H1 (cell line): ENCODE results near the gene GRIK1. TPM values are rescaled to one million over a fixed set of nuclear protein-coding genes. Genes with fewer than 3 reads are reported as not detected.

ENCODE experiments used
- BRCA1 ChIP-seq: IDR thresholded peaks from 2 replicates; pipeline ENCODE4 v1.6.1; 2012; ENCODE audit warnings: low read depth, low read length, improper control_type of control experiment
- EP300 ChIP-seq, 2 experiments: IDR thresholded peaks; 1 replicate in 1 of 2; 2 replicates in 1 of 2; pipeline ENCODE4 v1.6.1; 2011 to 2012; ENCODE audit warnings: low read depth in 2 of 2, low read length in 2 of 2, mild to moderate bottlenecking in 2 of 2, borderline replicate concordance in 1 of 2, inconsistent platforms in 1 of 2, moderate library complexity in 1 of 2
- EZH2 ChIP-seq: fragments of 200-600 bp; sonication (generic); IDR thresholded peaks from 2 replicates; pipeline ENCODE4 v1.7.1; 2012; ENCODE audit warnings: low read depth, mild to moderate bottlenecking, moderate library complexity, low read length, inconsistent platforms; ENCODE audit not compliant: severe bottlenecking
- JUND ChIP-seq: IDR thresholded peaks from 2 replicates; pipeline ENCODE4 v1.6.1; 2011; ENCODE audit warnings: mild to moderate bottlenecking, improper control_type of control experiment, low read length
- SIN3A ChIP-seq, 2 experiments: IDR thresholded peaks in 1 of 2; conservative IDR thresholded peaks in 1 of 2; 2 replicates each; pipeline ENCODE4 v1.6.1; 2011 to 2012; ENCODE audit warnings: low read length in 2 of 2, improper control_type of control experiment in 1 of 2, low read depth in 1 of 2, mild to moderate bottlenecking in 1 of 2
- SP2 ChIP-seq: IDR thresholded peaks from 2 replicates; pipeline ENCODE4 v1.6.1; 2012; ENCODE audit warnings: mild to moderate bottlenecking, low read length, inconsistent platforms
- polyA plus RNA-seq, 7 experiments: library from polyadenylated mRNA; depleted of rRNA in 3 of 7; stranded (reverse) in 5 of 7; unstranded in 2 of 7; fragments of >200 nt in 5 of 7; fragments of 200-250 nt in 2 of 7; gene quantifications; 1 replicate in 5 of 7; 2 replicates in 1 of 7; 4 replicates in 1 of 7; pipeline versions ENCODE4 v1.2.1 to v1.2.3, GENCODE V29; 2011 to 2013; ENCODE audit warnings: missing spikeins in 2 of 7, mixed read lengths in 2 of 7
- total RNA-seq: library from RNA; stranded (reverse); fragmentation: NEBNext Ultra II Directional; extraction: Animal tissue kit (Norgen Biotek cat#: 25700); gene quantifications from 2 replicates; pipeline ENCODE4 v1.2.1, GENCODE V29; 2021
- TF ChIP-seq, protein P1 (sequence below): IDR thresholded peaks from 2 replicates; pipeline ENCODE4 v1.6.1; 2011; ENCODE audit warnings: low read depth, mild to moderate bottlenecking, low read length; ENCODE audit not compliant: insufficient read depth
- TF ChIP-seq, protein P2 (sequence below), 3 experiments: IDR thresholded peaks; 1 replicate in 2 of 3; 2 replicates in 1 of 3; pipeline versions ENCODE4 v1.5.1 to v1.6.1; 2011; ENCODE audit warnings: low read length in 3 of 3, mild to moderate bottlenecking in 3 of 3, inconsistent platforms in 2 of 3, low read depth in 1 of 3, moderate library complexity in 1 of 3; ENCODE audit not compliant: insufficient read depth in 1 of 3; ENCODE audit errors: control extremely low read depth in 1 of 3

GRIK1 gene
- total and polyA plus RNA-seq, 2 of the 8 experiments (the other 6 are each of a cell fraction or from before 2014, with no cell fraction given) = 0.11 to 0.32 TPM

DNA sequence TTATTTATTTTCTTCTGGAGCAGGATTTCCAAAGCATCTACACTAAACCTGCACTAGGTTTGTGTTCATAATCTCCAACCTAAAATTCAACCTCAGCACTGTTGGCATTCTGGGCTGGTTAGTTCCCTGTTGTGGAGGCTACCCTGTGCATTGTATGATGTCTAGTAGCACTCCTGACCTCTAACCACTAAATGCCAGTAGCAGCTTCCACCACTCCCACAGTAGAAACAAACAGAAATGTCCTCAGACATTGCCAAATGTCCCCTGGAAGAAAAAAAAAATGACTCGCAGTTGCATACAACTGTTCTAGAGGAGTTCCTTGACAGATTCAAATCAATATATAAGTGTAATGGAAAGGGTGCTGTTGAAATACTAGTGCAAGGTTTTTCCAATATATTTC is 18.9 kb downstream of the GRIK1 start (continued):
- TF ChIP-seq, protein P1, sequence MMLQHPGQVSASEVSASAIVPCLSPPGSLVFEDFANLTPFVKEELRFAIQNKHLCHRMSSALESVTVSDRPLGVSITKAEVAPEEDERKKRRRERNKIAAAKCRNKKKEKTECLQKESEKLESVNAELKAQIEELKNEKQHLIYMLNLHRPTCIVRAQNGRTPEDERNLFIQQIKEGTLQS = no peak
- TF ChIP-seq SIN3A (conservative IDR thresholded peaks at IDR 0.05 in 1 of 2, IDR thresholded peaks at IDR 0.05 in 1 of 2; ENCODE audit: low read depth in 1 of 2, low read length in 2 of 2) (no peak), EP300 (IDR thresholded peaks at IDR 0.05; ENCODE audit: borderline replicate concordance in 1 of 2, low read depth in 2 of 2, low read length in 2 of 2) (no peak), SP2 (no peak), EZH2 (no peak), JUND (no peak), BRCA1 (no peak)
- TF ChIP-seq, protein P2, sequence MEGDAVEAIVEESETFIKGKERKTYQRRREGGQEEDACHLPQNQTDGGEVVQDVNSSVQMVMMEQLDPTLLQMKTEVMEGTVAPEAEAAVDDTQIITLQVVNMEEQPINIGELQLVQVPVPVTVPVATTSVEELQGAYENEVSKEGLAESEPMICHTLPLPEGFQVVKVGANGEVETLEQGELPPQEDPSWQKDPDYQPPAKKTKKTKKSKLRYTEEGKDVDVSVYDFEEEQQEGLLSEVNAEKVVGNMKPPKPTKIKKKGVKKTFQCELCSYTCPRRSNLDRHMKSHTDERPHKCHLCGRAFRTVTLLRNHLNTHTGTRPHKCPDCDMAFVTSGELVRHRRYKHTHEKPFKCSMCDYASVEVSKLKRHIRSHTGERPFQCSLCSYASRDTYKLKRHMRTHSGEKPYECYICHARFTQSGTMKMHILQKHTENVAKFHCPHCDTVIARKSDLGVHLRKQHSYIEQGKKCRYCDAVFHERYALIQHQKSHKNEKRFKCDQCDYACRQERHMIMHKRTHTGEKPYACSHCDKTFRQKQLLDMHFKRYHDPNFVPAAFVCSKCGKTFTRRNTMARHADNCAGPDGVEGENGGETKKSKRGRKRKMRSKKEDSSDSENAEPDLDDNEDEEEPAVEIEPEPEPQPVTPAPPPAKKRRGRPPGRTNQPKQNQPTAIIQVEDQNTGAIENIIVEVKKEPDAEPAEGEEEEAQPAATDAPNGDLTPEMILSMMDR (IDR thresholded peaks at IDR 0.05; ENCODE audit: control extremely low read depth in 1 of 3, insufficient read depth in 1 of 3, low read depth in 1 of 3, low read length in 3 of 3) = no peak
- TF ChIP-seq, all 59 proteins: peak for 0
